HepG2 (cell line): ENCODE measurements around the gene SEBOX. TPM values are rescaled to one million over a fixed set of nuclear protein-coding genes. Genes with fewer than 3 reads are reported as not detected.

ENCODE experiments used
- ATAC-seq: fragments of 200-7000 bp; cut with Tn5 transposase; 3 replicates; pipeline ENCODE4 v1.9.1; 2020; ENCODE audit warnings: mild to moderate bottlenecking, moderate library complexity
- BruUV-seq: library from RNA; stranded (reverse); fragments of 400-500 nt; replicated peaks from 2 replicates; lab custom pipeline; 2021; lab: Mats Ljungman, UMichigan
- CTCF ChIA-PET: fragments of 300-600 bp; formaldehyde crosslinking; extraction: SDS; loops from one replicate; lab custom pipeline; 2021; ENCODE audit warnings: low total read pairs, inconsistent platforms, low intra/inter-chr PET ratio; lab: Yijun Ruan, JAX
- POLR2A ChIA-PET: fragments of 350-600 bp; sonication (Branson Sonifier 250); formaldehyde crosslinking; loops from one replicate; lab custom pipeline; 2020; ENCODE audit warnings: antibody characterized with exemption, inconsistent platforms; lab: Yijun Ruan, JAX
- DNase-seq: peaks from one replicate; pipeline ENCODE4 v3.0.0-alpha.2; 2015; ENCODE audit warnings: low spot score
- FAIRE-seq: peaks from 3 replicates; lab custom pipeline; 2011; peaks lifted over from hg19 to GRCh38; lab: Jason Lieb, UNC
- H2AFZ ChIP-seq: one replicate; pipeline ENCODE4 v1.6.1; 2011; ENCODE audit warnings: low read length, inconsistent platforms
- H3K27ac ChIP-seq: fragments of 300-600 bp; 3 replicates; pipeline ENCODE4 v1.8.0; 2011; ENCODE audit warnings: mixed run types, mild to moderate bottlenecking, mixed read lengths, low read length, inconsistent platforms; ENCODE audit not compliant: insufficient read depth; ENCODE audit errors: extremely low read length
- H3K27me3 ChIP-seq, 2 experiments: fragments of 200-600 bp in 1 of 2; 2 replicates in 1 of 2; 3 replicates in 1 of 2; pipeline versions ENCODE4 v1.6.0 to v1.8.0; 2011; ENCODE audit warnings: low read length in 2 of 2, mild to moderate bottlenecking in 2 of 2, moderate library complexity in 2 of 2, inconsistent platforms in 1 of 2; ENCODE audit not compliant: insufficient read depth in 2 of 2, control insufficient read depth in 1 of 2
- H3K36me3 ChIP-seq, 2 experiments: fragments of 200-600 bp in 1 of 2; replicated peaks in 1 of 2; 2 replicates in 1 of 2; 3 replicates in 1 of 2; pipeline versions ENCODE4 v1.5.1 to v1.8.0; 2011; ENCODE audit warnings: low read length in 2 of 2, inconsistent platforms in 1 of 2; ENCODE audit not compliant: insufficient read depth in 2 of 2, control insufficient read depth in 1 of 2
- H3K4me1 ChIP-seq: 2 replicates; pipeline ENCODE4 v1.5.1; 2012; ENCODE audit warnings: low read length, inconsistent platforms; ENCODE audit not compliant: insufficient read depth
- H3K4me2 ChIP-seq: 2 replicates; pipeline ENCODE4 v1.6.0; 2011; ENCODE audit warnings: low read depth, low read length, inconsistent platforms
- H3K4me3 ChIP-seq, 3 experiments: fragments of 200-600 bp in 1 of 3; sonication (generic), shearing (Covaris generic) in 1 of 3; replicated peaks in 1 of 3; 2 replicates each; pipeline ENCODE4 v1.5.1; 2011 to 2016; ENCODE audit warnings: low read length in 3 of 3, inconsistent platforms in 2 of 3, low read depth in 2 of 3, mild to moderate bottlenecking in 2 of 3, control low read depth in 1 of 3, mixed read lengths in 1 of 3; ENCODE audit not compliant: insufficient read depth in 1 of 3
- H3K79me2 ChIP-seq: one replicate; pipeline ENCODE4 v1.6.1; 2011; ENCODE audit warnings: low read length, inconsistent platforms; ENCODE audit not compliant: insufficient read depth
- H3K9ac ChIP-seq: 2 replicates; pipeline ENCODE4 v1.6.0; 2011; ENCODE audit warnings: mild to moderate bottlenecking, low read depth, low read length, inconsistent platforms; ENCODE audit not compliant: insufficient read depth
- H3K9me3 ChIP-seq: 2 replicates; pipeline ENCODE4 v1.5.1; 2012; ENCODE audit warnings: mild to moderate bottlenecking, low read length
- H4K20me1 ChIP-seq: 2 replicates; pipeline ENCODE4 v1.6.0; 2011; ENCODE audit warnings: inconsistent platforms, mild to moderate bottlenecking, low read length, moderate library complexity; ENCODE audit not compliant: insufficient read depth
- ARID4A ChIP-seq: sonication (generic); formaldehyde crosslinking; IDR thresholded peaks from 2 replicates; pipeline ENCODE4 v1.5.0; 2020; ENCODE audit warnings: mild to moderate bottlenecking, missing genetic modification reagents, borderline replicate concordance
- ARNT ChIP-seq: fragments of 450-650 bp; IDR thresholded peaks from 2 replicates; pipeline ENCODE4 v1.6.1; 2017
- DNMT1 ChIP-seq: sonication (generic); formaldehyde crosslinking; IDR thresholded peaks from 2 replicates; pipeline ENCODE4 v1.5.1; 2020; ENCODE audit warnings: mild to moderate bottlenecking, missing genetic modification reagents
- POLR2A ChIP-seq, 2 experiments: IDR thresholded peaks; 2 replicates each; pipeline ENCODE4 v1.6.1; 2011; ENCODE audit warnings: low read depth in 2 of 2, low read length in 2 of 2, mild to moderate bottlenecking in 1 of 2, moderate library complexity in 1 of 2; ENCODE audit not compliant: insufficient read depth in 1 of 2
- RBM22 ChIP-seq: fragments of 200-400 bp; formaldehyde crosslinking; optimal IDR thresholded peaks from 2 replicates; pipeline ENCODE3; 2017; ENCODE audit warnings: mild to moderate bottlenecking, low read length, moderate library complexity
- ZNF160 ChIP-seq: sonication (generic); formaldehyde crosslinking; IDR thresholded peaks from 2 replicates; pipeline ENCODE4 v1.8.0; 2022; ENCODE audit warnings: mild to moderate bottlenecking, inconsistent platforms, missing genetic modification reagents
- ZNF326 ChIP-seq: sonication (generic); formaldehyde crosslinking; IDR thresholded peaks from 2 replicates; pipeline ENCODE4 v1.4.0; 2020; ENCODE audit warnings: missing genetic modification reagents, borderline replicate concordance
- ZNF879 ChIP-seq: sonication (generic); formaldehyde crosslinking; IDR thresholded peaks from 2 replicates; pipeline ENCODE4 v1.8.1; 2023; ENCODE audit warnings: missing genetic modification reagents
- WGBS: methylation state at CpG from one replicate; pipeline ENCODE4 v1.1.6; 2017; ENCODE audit warnings: low lambda C conversion rate; 5-methylcytosine and 5-hydroxymethylcytosine counted together
- in situ Hi-C: cut with HindIII; loops from 2 replicates; pipeline ENCODE4 v1.10.0; 2017; ENCODE audit warnings: low pct_unique_long_range_greater_than_20kb; ENCODE audit not compliant: extremely low pct_ligation_motif_present
- intact Hi-C: fragments of 100-400 bp; cut with micrococcal nuclease; formaldehyde crosslinking; loops from one replicate; pipeline ENCODE4 v1.10.0; 2022; ENCODE audit not compliant: unreplicated experiment
- polyA plus RNA-seq, 8 experiments: library from polyadenylated mRNA; depleted of rRNA in 3 of 8; stranded (reverse) in 7 of 8; unstranded in 1 of 8; fragments of >200 nt; fragmentation: Illumina TruSeq in 4 of 8; extraction: Trizol in 4 of 8; gene quantifications; 2 replicates each; pipeline versions ENCODE4 v1.2.1 to v1.2.3, GENCODE V29; 2011 to 2016; ENCODE audit warnings: low read depth in 4 of 8, missing spikeins in 1 of 8, mixed read lengths in 1 of 8; ENCODE audit not compliant: insufficient read depth in 1 of 8
- total RNA-seq, 5 experiments: library from RNA; depleted of rRNA; stranded (reverse); fragments of >200 nt; fragmentation: Illumina TruSeq; extraction: Trizol; gene quantifications; 2 replicates each; pipeline ENCODE4 v1.2.3, GENCODE V29; 2016; ENCODE audit warnings: low read depth in 1 of 5
- TF ChIP-seq, protein P1 (sequence below): sonication (generic); formaldehyde crosslinking; conservative IDR thresholded peaks from 2 replicates; pipeline ENCODE4 v1.4.0; 2020; ENCODE audit warnings: missing genetic modification reagents

The SEBOX gene
- total and polyA plus RNA-seq, 2 of the 13 experiments (the other 11 are each of a cell fraction or from before 2014, with no cell fraction given), result not detected

DNA sequence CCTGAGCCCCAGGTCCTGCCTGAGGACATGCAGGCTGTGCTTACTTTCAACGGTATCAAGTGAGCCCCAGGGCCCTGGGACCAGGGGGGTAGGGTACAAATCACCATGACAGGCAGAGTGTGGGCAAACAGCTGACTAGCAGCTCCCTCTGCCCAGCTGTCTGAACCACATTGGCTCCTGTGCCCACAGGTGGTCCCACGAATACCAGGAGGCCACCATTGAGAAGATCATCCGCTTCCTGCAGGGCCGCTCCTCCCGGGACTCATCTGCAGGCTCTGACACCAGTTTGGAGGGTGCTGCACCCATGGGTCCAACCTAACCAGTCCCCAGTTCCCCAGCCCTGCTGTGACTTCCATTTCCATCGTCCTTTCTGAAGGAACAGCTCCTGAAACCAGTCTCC lies 31.0 kb upstream of the SEBOX start:
- H3K4me2 ChIP-seq, result no peak overlapping the region
- FAIRE-seq (no peak), DNase-seq (no peak), ATAC-seq (no peak)
- H4K20me1 ChIP-seq, result no peaks in the 10 kb centered on the region
- H3K4me3 ChIP-seq, result no peak overlapping the region
- 86% methylated on average over 2 of the region's 6 CpGs for WGBS
- H3K9ac ChIP-seq, result no peak overlapping the region
- ChIA-PET CTCF (no interaction called here), POLR2A (interaction anchor here (1.4 to 4.8 kb wide), 5 partner anchors 9 to 28 kb away, joined by 4 to 33 read pairs (median 8); partner anchors contain the start of genes SLC46A1 and VTN)
- H3K9me3 ChIP-seq, result no peaks in the 10 kb centered on the region
- peaks cover 5 to 6% of the 10 kb centered on the region in 2 experiments; a peak in 3 of 5 replicates for H3K36me3 ChIP-seq
- H3K27me3 ChIP-seq, result no peaks in the 10 kb centered on the region
- no peak overlapping the region for H3K27ac ChIP-seq
- no peak overlapping the region for H2AFZ ChIP-seq
- H3K4me1 ChIP-seq, result peaks cover 34% of the 10 kb centered on the region
- no TSS peak for BruUV-seq
- TF ChIP-seq RBM22, result peak; percentile 69
- TF ChIP-seq ZNF160, result no peak
- TF ChIP-seq, protein P1, sequence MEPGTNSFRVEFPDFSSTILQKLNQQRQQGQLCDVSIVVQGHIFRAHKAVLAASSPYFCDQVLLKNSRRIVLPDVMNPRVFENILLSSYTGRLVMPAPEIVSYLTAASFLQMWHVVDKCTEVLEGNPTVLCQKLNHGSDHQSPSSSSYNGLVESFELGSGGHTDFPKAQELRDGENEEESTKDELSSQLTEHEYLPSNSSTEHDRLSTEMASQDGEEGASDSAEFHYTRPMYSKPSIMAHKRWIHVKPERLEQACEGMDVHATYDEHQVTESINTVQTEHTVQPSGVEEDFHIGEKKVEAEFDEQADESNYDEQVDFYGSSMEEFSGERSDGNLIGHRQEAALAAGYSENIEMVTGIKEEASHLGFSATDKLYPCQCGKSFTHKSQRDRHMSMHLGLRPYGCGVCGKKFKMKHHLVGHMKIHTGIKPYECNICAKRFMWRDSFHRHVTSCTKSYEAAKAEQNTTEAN, result no peak
- TF ChIP-seq ZNF326, result 0 out of 2 replicates have a peak, but pooled peaks have one; percentile 67
- no peak for TF ChIP-seq ZNF879 (CRISPR knock-in tag)
- 0 out of 4 replicates have a peak, but pooled peaks of 1 of the 2 experiments have one; percentile 23 for TF ChIP-seq POLR2A (IDR thresholded peaks at IDR 0.05; ENCODE audit: insufficient read depth in 1 of 2, low read depth in 2 of 2, low read length in 2 of 2)
- intact Hi-C loops, result loop anchor here (2.0 kb wide), 1 partner anchor 19 kb away; no protein-coding TSS in a partner anchor
- in situ Hi-C loops, result no loop called here
- H3K79me2 ChIP-seq, result no peaks in the 10 kb centered on the region

DNA sequence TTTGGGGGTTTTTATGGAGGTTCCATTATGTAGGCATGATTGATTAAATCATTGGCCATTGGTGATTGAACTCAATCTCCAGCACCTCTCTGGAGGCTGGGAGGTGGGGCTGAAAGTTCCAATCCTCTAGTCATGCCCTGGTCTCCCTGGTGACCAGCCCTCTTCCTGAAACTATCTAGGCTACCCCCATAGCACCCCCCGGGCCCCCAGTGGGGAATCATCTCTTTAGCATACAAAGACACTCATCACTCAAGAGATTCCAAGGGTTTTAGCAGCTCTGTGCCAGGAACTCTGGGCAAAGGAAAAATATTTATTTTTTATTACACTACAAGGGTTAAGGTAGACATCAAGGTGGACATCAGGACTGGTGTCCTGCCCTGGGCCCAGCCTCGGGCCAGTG lies 30.4 kb upstream of the SEBOX start:
- Histone ChIP-seq H3K4me1 (peaks cover 34% of the 10 kb centered on the region), H3K27ac (no peak overlapping the region), H2AFZ (no peak overlapping the region), H3K27me3 (no peaks in the 10 kb centered on the region), H3K4me2 (no peak overlapping the region), H3K36me3 (peaks cover 2 to 5% of the 10 kb centered on the region in 2 experiments; a peak in 3 of 5 replicates), H3K9me3 (no peaks in the 10 kb centered on the region), H3K79me2 (no peaks in the 10 kb centered on the region), H3K4me3 (no peak overlapping the region), H4K20me1 (no peaks in the 10 kb centered on the region), H3K9ac (no peak overlapping the region)
- BruUV-seq, result no TSS peak
- no peak for TF ChIP-seq DNMT1 (CRISPR knock-in tag)
- no peak for TF ChIP-seq ARID4A
- TF ChIP-seq RBM22, result no peak
- TF ChIP-seq ARNT, result no peak
- in situ Hi-C loops, result no loop called here
- FAIRE-seq (no peak), ATAC-seq (no peak), DNase-seq (no peak)
- ChIA-PET POLR2A (interaction anchor here (1.2 to 4.8 kb wide), 4 partner anchors 10 to 27 kb away, joined by 3 to 33 read pairs (median 14); partner anchors contain the start of genes SLC46A1 and VTN), CTCF (no interaction called here)
- intact Hi-C loops, result no loop called here
- 39% methylated on average over 2 of the region's 2 CpGs for WGBS
